IMR-90 (cell line): ENCODE data around the gene THSD8. TPM values are rescaled to one million over a fixed set of nuclear protein-coding genes. Genes with fewer than 3 reads are reported as not detected.

Experiments used
- ATAC-seq: fragments of 200-7000 bp; cut with Tn5 transposase; 2 replicates; pipeline ENCODE4 v1.9.1; 2020; ENCODE audit warnings: low read depth, mild to moderate bottlenecking, moderate library complexity
- BruUV-seq: library from RNA; stranded (reverse); fragments of 400-500 nt; replicated peaks from 2 replicates; lab custom pipeline; 2021; lab: Mats Ljungman, UMichigan
- CTCF ChIA-PET: fragments of 300-600 bp; formaldehyde crosslinking; extraction: SDS; loops from one replicate; lab custom pipeline; 2021; ENCODE audit warnings: antibody characterized with exemption; lab: Yijun Ruan, JAX
- POLR2A ChIA-PET: fragments of 300-600 bp; sonication (Branson Sonifier 250); formaldehyde crosslinking; loops from one replicate; lab custom pipeline; 2022; ENCODE audit warnings: antibody characterized with exemption; ENCODE audit not compliant: unreplicated experiment; lab: Charles Lee
- DNase-seq: peaks from one replicate; pipeline ENCODE4 v3.0.0; 2013
- H2AFZ ChIP-seq: replicated peaks from 2 replicates; pipeline ENCODE3; 2013; ENCODE audit warnings: low read length, mild to moderate bottlenecking; ENCODE audit not compliant: poor library complexity
- H2AK5ac ChIP-seq: 2 replicates; pipeline ENCODE4 v1.6.1; 2013; ENCODE audit warnings: low read depth, low read length, inconsistent platforms
- H2AK9ac ChIP-seq: replicated peaks from 2 replicates; pipeline ENCODE3; 2013; ENCODE audit warnings: mild to moderate bottlenecking, low read depth, low read length, moderate library complexity; ENCODE audit not compliant: poor library complexity
- H2BK120ac ChIP-seq: 2 replicates; pipeline ENCODE4 v1.6.1; 2013; ENCODE audit warnings: low read depth, low read length, inconsistent platforms
- H2BK15ac ChIP-seq: 3 replicates; pipeline ENCODE4 v1.6.1; 2013; ENCODE audit warnings: low read depth, low read length, inconsistent platforms
- H2BK20ac ChIP-seq: 2 replicates; pipeline ENCODE4 v1.6.1; 2013; ENCODE audit warnings: low read depth, mild to moderate bottlenecking, inconsistent platforms, low read length, moderate library complexity
- H2BK5ac ChIP-seq: 2 replicates; pipeline ENCODE4 v1.6.1; 2013; ENCODE audit warnings: mild to moderate bottlenecking, low read depth, low read length, inconsistent platforms; ENCODE audit not compliant: poor library complexity, severe bottlenecking
- H3K14ac ChIP-seq: replicated peaks from 2 replicates; pipeline ENCODE4 v1.6.1; 2013; ENCODE audit warnings: low read depth, low read length, inconsistent platforms
- H3K18ac ChIP-seq: 2 replicates; pipeline ENCODE4 v1.6.1; 2013; ENCODE audit warnings: low read depth, low read length, control low read depth
- H3K23ac ChIP-seq: 2 replicates; pipeline ENCODE4 v1.6.1; 2013; ENCODE audit warnings: low read depth, low read length, inconsistent platforms
- H3K27ac ChIP-seq: 2 replicates; pipeline ENCODE4 v1.5.1; 2013; ENCODE audit warnings: mild to moderate bottlenecking, control low read depth, low read length; ENCODE audit not compliant: insufficient read depth
- H3K27me3 ChIP-seq: 2 replicates; pipeline ENCODE4 v1.6.1; 2013; ENCODE audit warnings: low read length; ENCODE audit not compliant: control insufficient read depth, insufficient read depth
- H3K36me3 ChIP-seq: 2 replicates; pipeline ENCODE4 v1.6.1; 2013; ENCODE audit warnings: low read length, mixed read lengths; ENCODE audit not compliant: control insufficient read depth, insufficient read depth
- H3K4ac ChIP-seq: 2 replicates; pipeline ENCODE4 v1.6.1; 2013; ENCODE audit warnings: low read depth, low read length, inconsistent platforms
- H3K4me1 ChIP-seq: 2 replicates; pipeline ENCODE4 v1.6.1; 2013; ENCODE audit warnings: low read length, mixed read lengths; ENCODE audit not compliant: control insufficient read depth, insufficient read depth
- H3K4me2 ChIP-seq: 2 replicates; pipeline ENCODE4 v1.6.1; 2013; ENCODE audit warnings: low read depth, mild to moderate bottlenecking, control low read depth, low read length, moderate library complexity
- H3K4me3 ChIP-seq: 2 replicates; pipeline ENCODE4 v1.5.1; 2013; ENCODE audit warnings: low read depth, mild to moderate bottlenecking, control low read depth, low read length, moderate library complexity; ENCODE audit not compliant: insufficient read depth
- H3K56ac ChIP-seq: 2 replicates; pipeline ENCODE4 v1.6.1; 2013; ENCODE audit warnings: low read length, inconsistent platforms; ENCODE audit not compliant: insufficient read depth; ENCODE audit errors: extremely low read depth
- H3K79me1 ChIP-seq, 2 experiments: 2 replicates each; pipeline ENCODE4 v1.6.1; 2013; ENCODE audit warnings: low read length in 2 of 2, inconsistent platforms in 1 of 2, low read depth in 1 of 2
- H3K9ac ChIP-seq: 2 replicates; pipeline ENCODE4 v1.6.1; 2013; ENCODE audit warnings: low read depth, low read length, control low read depth
- H3K9me1 ChIP-seq: 2 replicates; pipeline ENCODE4 v1.6.1; 2013; ENCODE audit warnings: low read length, inconsistent platforms; ENCODE audit not compliant: insufficient read depth
- H3K9me3 ChIP-seq: 2 replicates; pipeline ENCODE4 v1.6.1; 2013; ENCODE audit warnings: low read length; ENCODE audit not compliant: control insufficient read depth, insufficient read depth
- H4K20me1 ChIP-seq: 2 replicates; pipeline ENCODE4 v1.6.1; 2013; ENCODE audit warnings: low read length, inconsistent platforms; ENCODE audit not compliant: insufficient read depth
- H4K5ac ChIP-seq: 2 replicates; pipeline ENCODE4 v1.6.1; 2013; ENCODE audit warnings: mild to moderate bottlenecking, low read depth, low read length, control low read depth
- H4K8ac ChIP-seq, 2 experiments: 2 replicates each; pipeline ENCODE4 v1.6.1; 2013; ENCODE audit warnings: low read depth in 2 of 2, low read length in 2 of 2, control low read depth in 1 of 2, inconsistent platforms in 1 of 2
- H4K91ac ChIP-seq: 2 replicates; pipeline ENCODE4 v1.6.1; 2013; ENCODE audit warnings: low read depth, low read length, inconsistent platforms; ENCODE audit not compliant: insufficient read depth
- BHLHE40 ChIP-seq: fragments of 150-350 bp; IDR thresholded peaks from 2 replicates; pipeline ENCODE4 v1.6.1; 2016; ENCODE audit warnings: mild to moderate bottlenecking, low read depth, low read length
- CTCF ChIP-seq: conservative IDR thresholded peaks from 2 replicates; pipeline ENCODE4 v1.5.1; 2012; ENCODE audit warnings: mild to moderate bottlenecking, low read depth, low read length, improper control_type of control experiment
- FOS ChIP-seq: fragments of 150-350 bp; IDR thresholded peaks from 2 replicates; pipeline ENCODE4 v1.6.1; 2016; ENCODE audit warnings: low read depth, low read length
- RFX5 ChIP-seq: IDR thresholded peaks from 2 replicates; pipeline ENCODE4 v1.8.0; 2012; ENCODE audit warnings: low read depth, mild to moderate bottlenecking, low read length, moderate library complexity
- WGBS, 2 experiments: methylation state at CpG; one replicate each; pipeline versions ENCODE4 v1.1.5 to v1.1.7; 2013; ENCODE audit warnings: missing lambda C conversion rate in 2 of 2; ENCODE audit not compliant: insufficient read length in 1 of 2; ENCODE audit errors: extremely low coverage in 2 of 2; 5-methylcytosine and 5-hydroxymethylcytosine counted together
- dilution Hi-C: fragments of 300-500 bp; cut with HindIII; formaldehyde crosslinking; loops from one replicate; pipeline ENCODE4 v1.14.3; 2018; ENCODE audit warnings: low sequenced_read_pairs; ENCODE audit not compliant: unreplicated experiment
- in situ Hi-C: fragments of 300-500 bp; cut with MboI; formaldehyde crosslinking; loops from 3 replicates; pipeline ENCODE4 v1.14.3; 2019; ENCODE audit warnings: low sequenced_read_pairs, inconsistent platforms, mixed read lengths
- intact Hi-C: fragments of 100-400 bp; cut with micrococcal nuclease; formaldehyde crosslinking; loops from 2 replicates; pipeline ENCODE4 v1.10.0; 2022
- polyA plus RNA-seq, 3 experiments: library from polyadenylated mRNA; depleted of rRNA; stranded (reverse); fragments of >200 nt; gene quantifications; 2 replicates each; pipeline ENCODE4 v1.2.3, GENCODE V29; 2012; ENCODE audit warnings: low replicate concordance in 1 of 3
- total RNA-seq: library from RNA; depleted of rRNA; stranded (reverse); fragments of >200 nt; gene quantifications from 2 replicates; pipeline ENCODE4 v1.2.3, GENCODE V29; 2012

THSD8 gene
- total and polyA plus RNA-seq, 2 of the 4 experiments (the other 2 are of a cell fraction), result 0.68 TPM; not detected in 1

- TF ChIP-seq CTCF, result no peak
Observed at GRCh38 chr19:12754465-12755196, 47.2 kb upstream of the THSD8 start (continued).

- Histone ChIP-seq H3K79me1 (no peaks in the 10 kb centered on the region), H2BK120ac (no peak overlapping the region), H2BK20ac (no peak overlapping the region), H2BK5ac (no peak overlapping the region), H3K14ac (no peak overlapping the region), H3K27me3 (peaks cover 15% of the 10 kb centered on the region), H2AK5ac (no peak overlapping the region), H3K27ac (no peak overlapping the region), H3K23ac (no peak overlapping the region), H3K9ac (no peak overlapping the region), H3K9me1 (no peaks in the 10 kb centered on the region), H3K36me3 (no peaks in the 10 kb centered on the region), H3K4me2 (no peak overlapping the region), H2BK15ac (no peak overlapping the region), H3K4ac (no peak overlapping the region), H4K8ac (no peak overlapping the region), H4K5ac (no peak overlapping the region), H3K56ac (no peak overlapping the region), H3K18ac (no peak overlapping the region), H4K20me1 (no peaks in the 10 kb centered on the region), H2AK9ac (no peak overlapping the region), H3K4me1 (no peaks in the 10 kb centered on the region), H3K4me3 (no peak overlapping the region), H3K9me3 (no peaks in the 10 kb centered on the region), H4K91ac (no peak overlapping the region), H2AFZ (no peak overlapping the region)
- CTCF ChIA-PET, result interaction anchor here (2.1 kb wide), 1 partner anchor 10 kb away, joined by 11 read pairs; no protein-coding TSS in a partner anchor
- TF ChIP-seq RFX5 (no peak), FOS (no peak), BHLHE40 (no peak)
- no TSS peak for BruUV-seq
- DNase-seq, result no peak
- intact Hi-C loops, result no loop called here
- no peak for ATAC-seq
- WGBS, 2 experiments, result 75% methylated on average over 7 of the region's 19 CpGs; no CpG with 5 or more reads in 1 of the 2 experiments
- POLR2A ChIA-PET, result no interaction called here
- in situ Hi-C loops, result no loop called here
- dilution Hi-C loops, result no loop called here
Observed at GRCh38 chr19:12756150-12756883, 45.6 kb upstream of the THSD8 start.
